Trophoblast cell (in vitro differentiated cells and primary cell): Measurements from ENCODE around the gene CXCL5. TPM values are rescaled to one million over a fixed set of nuclear protein-coding genes. Genes with fewer than 3 reads are reported as not detected.

Experiments used
- DNase-seq, 2 donors: peaks; one replicate each; pipeline ENCODE4 v3.0.0-alpha.2; 2016
- H2AFZ ChIP-seq: 2 replicates; pipeline ENCODE4 v1.6.1; 2013; ENCODE audit warnings: low read length, moderate library complexity, mild to moderate bottlenecking; ENCODE audit not compliant: insufficient read depth, poor library complexity
- H2AK5ac ChIP-seq: 2 replicates; pipeline ENCODE4 v1.6.1; 2013; ENCODE audit warnings: mild to moderate bottlenecking, low read length
- H2BK120ac ChIP-seq: 2 replicates; pipeline ENCODE4 v1.6.1; 2013; ENCODE audit warnings: low read length, mild to moderate bottlenecking, moderate library complexity; ENCODE audit not compliant: insufficient read depth, poor library complexity
- H2BK12ac ChIP-seq: 2 replicates; pipeline ENCODE4 v1.6.1; 2013; ENCODE audit warnings: mild to moderate bottlenecking, low read length, moderate library complexity
- H2BK5ac ChIP-seq: 2 replicates; pipeline ENCODE4 v1.6.1; 2013; ENCODE audit warnings: low read length, low read depth, moderate library complexity, mild to moderate bottlenecking; ENCODE audit not compliant: poor library complexity
- H3K14ac ChIP-seq: 2 replicates; pipeline ENCODE4 v1.6.1; 2013; ENCODE audit warnings: mild to moderate bottlenecking, low read length
- H3K18ac ChIP-seq: 2 replicates; pipeline ENCODE4 v1.6.1; 2013; ENCODE audit warnings: mild to moderate bottlenecking, low read length
- H3K23ac ChIP-seq: 2 replicates; pipeline ENCODE4 v1.6.1; 2013; ENCODE audit warnings: low read length
- H3K27ac ChIP-seq: 2 replicates; pipeline ENCODE4 v1.5.1; 2013; ENCODE audit warnings: low read depth, mild to moderate bottlenecking, inconsistent platforms, low read length, moderate library complexity
- H3K27me3 ChIP-seq: 2 replicates; pipeline ENCODE4 v1.6.1; 2013; ENCODE audit warnings: inconsistent platforms, mild to moderate bottlenecking, low read length, moderate library complexity; ENCODE audit not compliant: insufficient read depth
- H3K36me3 ChIP-seq, 2 experiments: 1 replicate in 1 of 2; 2 replicates in 1 of 2; pipeline ENCODE4 v1.6.1; 2013; ENCODE audit warnings: low read length in 2 of 2, mild to moderate bottlenecking in 2 of 2, moderate library complexity in 1 of 2; ENCODE audit not compliant: insufficient read depth in 2 of 2, control insufficient read depth in 1 of 2
- H3K4ac ChIP-seq: 2 replicates; pipeline ENCODE4 v1.6.1; 2013; ENCODE audit warnings: low read depth, mild to moderate bottlenecking, low read length, moderate library complexity
- H3K4me1 ChIP-seq, 2 experiments: 1 replicate in 1 of 2; 2 replicates in 1 of 2; pipeline ENCODE4 v1.6.1; 2013; ENCODE audit warnings: low read length in 2 of 2, mild to moderate bottlenecking in 2 of 2, moderate library complexity in 1 of 2; ENCODE audit not compliant: insufficient read depth in 2 of 2, control insufficient read depth in 1 of 2
- H3K4me2 ChIP-seq: 2 replicates; pipeline ENCODE4 v1.6.1; 2013; ENCODE audit warnings: inconsistent platforms, mild to moderate bottlenecking, low read length, moderate library complexity
- H3K4me3 ChIP-seq: 2 replicates; pipeline ENCODE4 v1.5.1; 2013; ENCODE audit warnings: mild to moderate bottlenecking, low read depth, low read length, inconsistent platforms
- H3K79me1 ChIP-seq: one replicate; pipeline ENCODE4 v1.6.1; 2013; ENCODE audit warnings: low read length
- H3K79me2 ChIP-seq: 2 replicates; pipeline ENCODE4 v1.6.1; 2013; ENCODE audit warnings: low read length, mild to moderate bottlenecking; ENCODE audit not compliant: control insufficient read depth, insufficient read depth, poor library complexity
- H3K9ac ChIP-seq: 2 replicates; pipeline ENCODE4 v1.6.1; 2013; ENCODE audit warnings: mild to moderate bottlenecking, low read length
- H3K9me3 ChIP-seq: 2 replicates; pipeline ENCODE4 v1.6.1; 2013; ENCODE audit warnings: low read depth, mild to moderate bottlenecking, control low read depth, inconsistent platforms, low read length; ENCODE audit not compliant: insufficient read depth
- H4K12ac ChIP-seq: 2 replicates; pipeline ENCODE4 v1.6.1; 2013; ENCODE audit warnings: low read depth, mild to moderate bottlenecking, low read length, moderate library complexity
- H4K8ac ChIP-seq: 2 replicates; pipeline ENCODE4 v1.6.1; 2013; ENCODE audit warnings: low read depth, mild to moderate bottlenecking, low read length, moderate library complexity
- H4K91ac ChIP-seq: one replicate; pipeline ENCODE4 v1.6.1; 2013; ENCODE audit warnings: low read depth, mild to moderate bottlenecking, low read length, moderate library complexity
- WGBS: extraction: QIAGEN DNeasy Blood & Tissue Kit; methylation state at CpG from one replicate; pipeline ENCODE4 v1.1.7; 2013; ENCODE audit warnings: missing lambda C conversion rate; ENCODE audit not compliant: insufficient read length, insufficient coverage; ENCODE audit errors: extremely low coverage; 5-methylcytosine and 5-hydroxymethylcytosine counted together
- polyA plus RNA-seq: library from polyadenylated mRNA; stranded (reverse); fragments of 200-250 nt; gene quantifications from 2 replicates; pipeline ENCODE4 v1.2.3, GENCODE V29; 2013

Gene CXCL5
- 0.03 and 0.04 TPM in 2 replicates for polyA plus RNA-seq

DNA sequence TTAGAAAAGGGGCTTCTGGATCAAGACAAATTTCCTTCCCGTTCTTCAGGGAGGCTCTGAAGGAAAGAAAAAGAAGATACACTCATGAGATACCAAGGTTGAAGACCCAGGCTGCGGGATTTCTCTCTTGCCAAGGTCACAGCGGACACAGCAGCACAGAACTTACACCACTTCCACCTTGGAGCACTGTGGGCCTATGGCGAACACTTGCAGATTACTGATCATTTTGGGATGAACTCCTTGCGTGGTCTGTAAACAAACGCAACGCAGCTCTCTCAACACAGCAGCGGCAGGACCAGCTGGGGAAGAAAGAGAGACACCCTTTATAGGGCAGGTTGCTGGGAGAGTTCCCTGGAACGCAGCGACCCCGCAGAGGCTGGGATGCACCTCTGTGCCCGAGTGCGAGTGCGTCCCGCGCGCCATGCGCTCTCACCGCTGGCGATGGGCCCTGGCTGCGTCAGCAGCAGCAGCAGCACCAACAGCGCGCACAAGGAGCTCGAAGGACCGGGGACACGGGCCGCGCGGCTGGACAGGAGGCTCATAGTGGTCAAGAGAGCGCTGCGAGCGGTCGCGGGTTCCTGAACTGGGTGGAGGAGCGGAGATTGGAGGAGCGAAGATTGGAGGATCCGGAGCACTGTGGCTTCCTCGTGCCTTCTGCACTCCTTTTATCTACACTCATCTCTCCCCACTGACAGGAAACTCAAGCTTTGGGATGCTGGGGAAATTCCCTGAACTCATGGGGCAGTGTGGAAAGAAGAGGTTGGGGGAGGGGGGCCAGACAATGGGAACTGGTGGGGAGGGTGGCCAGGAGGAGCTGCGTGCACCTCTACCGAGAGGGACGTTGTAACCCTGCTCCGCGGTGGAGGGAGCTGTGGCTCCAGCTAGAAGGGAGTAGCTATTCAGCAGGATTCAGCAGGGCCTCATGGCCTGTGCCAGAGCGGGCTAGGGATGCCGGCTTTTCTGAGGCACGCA is at the start of gene CXCL5:
Gene CXCL5 (minus strand): TSS at position 638 of the 972 bp plus-strand sequence. CDS start 96 bp downstream, at position 542.
- Histone ChIP-seq H2BK5ac (no peak within 1 kb of the TSS), H3K27ac (no peak within 1 kb of the TSS), H3K36me3 (no peaks in the 10 kb centered on the region), H4K91ac (no peak within 1 kb of the TSS), H2AFZ (peak within 1 kb of the TSS; percentile 30), H3K23ac (no peak within 1 kb of the TSS), H3K27me3 (no peaks in the 10 kb centered on the region), H3K4ac (no peak within 1 kb of the TSS), H2BK120ac (no peak within 1 kb of the TSS), H4K8ac (no peak within 1 kb of the TSS), H4K12ac (no peak within 1 kb of the TSS), H3K4me3 (peak within 1 kb of the TSS; percentile 4), H3K9ac (no peak within 1 kb of the TSS), H3K79me1 (no peaks in the 10 kb centered on the region), H2BK12ac (no peak within 1 kb of the TSS), H3K9me3 (no peaks in the 10 kb centered on the region), H3K4me1 (peaks cover 0 to 8% of the 10 kb centered on the region in 2 experiments), H3K14ac (no peak within 1 kb of the TSS), H3K18ac (no peak within 1 kb of the TSS), H2AK5ac (no peak within 1 kb of the TSS), H3K4me2 (peak within 1 kb of the TSS; percentile 78), H3K79me2 (no peaks in the 10 kb centered on the region)
- WGBS, result no CpG with 5 or more reads among the region's 46 CpGs
- no peak for DNase-seq

- no peak for DNase-seq
- Histone ChIP-seq H3K4me3 (no peak overlapping the region), H3K79me2 (no peaks in the 10 kb centered on the region), H3K36me3 (no peaks in the 10 kb centered on the region), H4K8ac (no peak overlapping the region), H3K27me3 (no peaks in the 10 kb centered on the region), H3K14ac (no peak overlapping the region), H2AFZ (no peak overlapping the region), H4K12ac (no peak overlapping the region), H3K9ac (no peak overlapping the region), H4K91ac (no peak overlapping the region), H2BK12ac (no peak overlapping the region), H3K23ac (no peak overlapping the region), H3K18ac (no peak overlapping the region), H3K79me1 (no peaks in the 10 kb centered on the region), H3K4ac (no peak overlapping the region), H3K27ac (no peak overlapping the region), H3K4me2 (no peak overlapping the region), H2AK5ac (no peak overlapping the region), H2BK5ac (no peak overlapping the region), H3K9me3 (no peaks in the 10 kb centered on the region), H2BK120ac (no peak overlapping the region), H3K4me1 (no peaks in the 10 kb centered on the region)
- no CpG with 5 or more reads among the region's 1 CpG for WGBS
Measured at GRCh38 chr4:74047152-74047551, 48.7 kb upstream of the CXCL5 start.

DNA sequence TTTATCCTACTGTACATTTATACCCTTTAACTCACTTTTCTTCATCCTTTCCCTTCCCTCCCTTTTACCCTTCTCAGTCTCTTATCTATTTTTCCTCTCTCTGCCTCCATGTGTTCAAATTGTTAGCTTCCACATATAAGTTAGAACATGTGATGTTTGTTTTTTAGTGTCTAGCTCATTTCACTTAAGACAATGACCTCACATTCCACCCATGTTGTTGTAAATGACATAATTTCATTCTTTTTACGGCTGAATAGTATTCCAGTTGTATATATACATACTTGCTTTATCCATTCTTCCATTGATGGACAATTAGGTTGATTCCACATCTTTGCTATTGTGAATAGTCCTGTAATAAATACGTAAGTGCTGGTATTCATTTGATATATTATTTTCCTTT is 47.3 kb upstream of the CXCL5 start:
- no peak overlapping the region for H4K12ac ChIP-seq
- H2AFZ ChIP-seq, result no peak overlapping the region

DNA sequence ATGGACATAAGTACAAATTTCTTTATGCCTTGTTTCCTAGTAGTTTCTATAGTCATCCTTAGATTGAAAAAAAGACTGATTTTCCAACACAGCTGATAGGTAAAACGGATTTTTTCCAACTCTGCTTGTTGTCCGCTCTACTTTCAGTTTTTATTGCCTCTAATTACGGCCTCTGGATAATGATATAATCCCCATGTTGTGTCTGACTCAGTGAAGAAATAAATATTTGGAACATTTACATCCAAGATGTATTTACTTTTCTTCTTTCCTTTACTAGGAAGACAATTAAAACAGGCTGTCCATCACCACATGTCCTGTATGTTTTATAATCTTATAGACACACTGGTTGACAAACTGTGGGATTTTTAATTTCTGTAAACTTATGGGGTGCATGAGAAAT is 46.8 kb upstream of the CXCL5 start:
- no peak overlapping the region for H2AFZ ChIP-seq

More for the DNA sequence above, 47.3 kb upstream of the CXCL5 start:
- no peaks in the 10 kb centered on the region for H3K36me3 ChIP-seq
- H3K4me3 ChIP-seq, result no peak overlapping the region
- no peak overlapping the region for H3K14ac ChIP-seq
- no peaks in the 10 kb centered on the region for H3K79me1 ChIP-seq
- no peak overlapping the region for H4K91ac ChIP-seq
- WGBS, result no CpG with 5 or more reads among the region's 2 CpGs
- no peak overlapping the region for H2BK5ac ChIP-seq
- no peaks in the 10 kb centered on the region for H3K4me1 ChIP-seq
- no peak overlapping the region for H3K23ac ChIP-seq
- no peak overlapping the region for H3K4ac ChIP-seq
- no peak overlapping the region for H3K4me2 ChIP-seq
- no peaks in the 10 kb centered on the region for H3K9me3 ChIP-seq
- H2AK5ac ChIP-seq, result no peak overlapping the region
- H2BK12ac ChIP-seq, result no peak overlapping the region
- no peaks in the 10 kb centered on the region for H3K27me3 ChIP-seq
- H3K27ac ChIP-seq, result no peak overlapping the region
- DNase-seq, result no peak
- H4K8ac ChIP-seq, result no peak overlapping the region
- H3K18ac ChIP-seq, result no peak overlapping the region
- H3K79me2 ChIP-seq, result no peaks in the 10 kb centered on the region
- no peak overlapping the region for H3K9ac ChIP-seq
- no peak overlapping the region for H2BK120ac ChIP-seq

More for the DNA sequence above, 46.8 kb upstream of the CXCL5 start:
- H4K8ac ChIP-seq, result no peak overlapping the region
- no peak overlapping the region for H4K91ac ChIP-seq
- no peaks in the 10 kb centered on the region for H3K36me3 ChIP-seq
- no peaks in the 10 kb centered on the region for H3K79me2 ChIP-seq
- no peak overlapping the region for H3K4me3 ChIP-seq
- no peak overlapping the region for H3K9ac ChIP-seq
- no peaks in the 10 kb centered on the region for H3K79me1 ChIP-seq
- no peak overlapping the region for H3K27ac ChIP-seq
- no peak for DNase-seq
- H2BK12ac ChIP-seq, result no peak overlapping the region
- H3K9me3 ChIP-seq, result no peaks in the 10 kb centered on the region
- no CpG with 5 or more reads among the region's 3 CpGs for WGBS
- H3K4me2 ChIP-seq, result no peak overlapping the region
- H3K4me1 ChIP-seq, result no peaks in the 10 kb centered on the region
- no peak overlapping the region for H2AK5ac ChIP-seq
- H3K18ac ChIP-seq, result no peak overlapping the region
- H2BK120ac ChIP-seq, result no peak overlapping the region
- H3K23ac ChIP-seq, result no peak overlapping the region
- H3K4ac ChIP-seq, result no peak overlapping the region
- H2BK5ac ChIP-seq, result no peak overlapping the region
- no peaks in the 10 kb centered on the region for H3K27me3 ChIP-seq
- H3K14ac ChIP-seq, result no peak overlapping the region
- no peak overlapping the region for H4K12ac ChIP-seq
